ENCODE data around the gene C10orf143. TPM values are rescaled to one million over a fixed set of nuclear protein-coding genes. Genes with fewer than 3 reads are reported as not detected.

Gene C10orf143
- total and polyA plus RNA-seq, 4 donors = 3.0 to 9.0 (median 4.8) TPM

DNA sequence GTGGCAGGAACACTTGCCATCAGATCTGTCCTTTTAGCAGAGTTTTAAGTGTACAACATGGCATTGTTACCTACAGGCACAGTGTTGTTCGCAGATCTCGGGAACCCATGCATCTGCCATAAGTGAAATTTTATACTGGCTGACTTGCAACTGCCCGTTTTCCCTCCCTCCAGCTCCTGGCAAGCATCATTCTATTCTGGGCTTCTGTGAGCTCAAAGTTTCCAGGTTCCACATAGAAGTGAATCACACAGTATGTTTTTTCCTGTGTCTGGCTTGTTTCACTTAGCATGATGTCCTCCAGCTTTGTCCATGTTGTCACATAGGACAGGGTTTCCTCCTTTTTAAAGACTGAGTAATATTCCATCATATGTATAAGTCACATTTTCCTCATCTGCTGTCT is 56.6 kb downstream of the C10orf143 start:
- ATAC-seq (ENCODE audit: insufficient read depth, low FRiP score) (no peak), DNase-seq (no peak)
- Histone ChIP-seq H3K27ac (ENCODE audit: low read depth in 1 of 2, low read length in 1 of 2) (no peak overlapping the region), H3K9ac (ENCODE audit: insufficient read depth in 1 of 2, low read length in 2 of 2) (no peak overlapping the region), H3K4me1 (ENCODE audit: control insufficient read depth in 5 of 5, insufficient read depth in 5 of 5, low read length in 5 of 5) (no peaks in the 10 kb centered on the region), H3K36me3 (ENCODE audit: control insufficient read depth in 4 of 4, insufficient read depth in 4 of 4, low read length in 4 of 4) (no peaks in the 10 kb centered on the region), H3K27me3 (ENCODE audit: control insufficient read depth in 3 of 3, insufficient read depth in 3 of 3, low read length in 2 of 3) (no peaks in the 10 kb centered on the region), H3K9me3 (ENCODE audit: control insufficient read depth in 4 of 4, insufficient read depth in 3 of 4, low read length in 3 of 4) (peaks cover 0 to 9% (median 0%) of the 10 kb centered on the region in 4 donors), H3K4me3 (no peak overlapping the region)
- WGBS, 2 donors = 92% methylated on average over 3 of the region's 3 CpGs
- TF ChIP-seq, protein P1, sequence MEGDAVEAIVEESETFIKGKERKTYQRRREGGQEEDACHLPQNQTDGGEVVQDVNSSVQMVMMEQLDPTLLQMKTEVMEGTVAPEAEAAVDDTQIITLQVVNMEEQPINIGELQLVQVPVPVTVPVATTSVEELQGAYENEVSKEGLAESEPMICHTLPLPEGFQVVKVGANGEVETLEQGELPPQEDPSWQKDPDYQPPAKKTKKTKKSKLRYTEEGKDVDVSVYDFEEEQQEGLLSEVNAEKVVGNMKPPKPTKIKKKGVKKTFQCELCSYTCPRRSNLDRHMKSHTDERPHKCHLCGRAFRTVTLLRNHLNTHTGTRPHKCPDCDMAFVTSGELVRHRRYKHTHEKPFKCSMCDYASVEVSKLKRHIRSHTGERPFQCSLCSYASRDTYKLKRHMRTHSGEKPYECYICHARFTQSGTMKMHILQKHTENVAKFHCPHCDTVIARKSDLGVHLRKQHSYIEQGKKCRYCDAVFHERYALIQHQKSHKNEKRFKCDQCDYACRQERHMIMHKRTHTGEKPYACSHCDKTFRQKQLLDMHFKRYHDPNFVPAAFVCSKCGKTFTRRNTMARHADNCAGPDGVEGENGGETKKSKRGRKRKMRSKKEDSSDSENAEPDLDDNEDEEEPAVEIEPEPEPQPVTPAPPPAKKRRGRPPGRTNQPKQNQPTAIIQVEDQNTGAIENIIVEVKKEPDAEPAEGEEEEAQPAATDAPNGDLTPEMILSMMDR (IDR thresholded peaks at IDR 0.05; ENCODE audit: control extremely low read depth, extremely low read depth) = no peak

DNA sequence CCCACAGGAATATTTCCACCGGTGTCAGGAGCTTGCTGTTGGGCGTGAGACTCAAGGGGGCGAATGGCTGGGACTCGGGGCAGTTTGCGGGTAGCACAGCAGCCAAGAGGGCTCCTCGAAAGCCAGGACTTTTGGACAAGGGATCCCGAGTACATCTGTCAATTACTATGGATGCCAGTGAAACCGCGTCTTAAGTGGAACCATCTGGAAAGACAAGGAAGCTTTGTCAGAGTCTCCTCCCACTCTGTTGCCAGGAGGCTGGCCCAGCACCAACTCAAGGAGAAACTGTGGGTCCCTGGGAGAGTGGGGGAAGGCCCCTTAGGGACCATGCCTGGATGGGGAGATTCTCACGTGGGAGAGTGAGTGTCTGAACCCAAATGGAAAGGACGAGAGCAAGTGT is 57.1 kb downstream of the C10orf143 start:
- TF ChIP-seq, protein P1 (IDR thresholded peaks at IDR 0.05; ENCODE audit: control extremely low read depth, extremely low read depth) = no peak
- H3K27me3 ChIP-seq (ENCODE audit: control insufficient read depth in 3 of 3, insufficient read depth in 3 of 3, low read length in 2 of 3) = no peaks in the 10 kb centered on the region
- H3K27ac ChIP-seq (ENCODE audit: low read depth in 1 of 2, low read length in 1 of 2) = no peak overlapping the region
- no peak overlapping the region for H3K9ac ChIP-seq (ENCODE audit: insufficient read depth in 1 of 2, low read length in 2 of 2)
- no peaks in the 10 kb centered on the region for H3K36me3 ChIP-seq (ENCODE audit: control insufficient read depth in 4 of 4, insufficient read depth in 4 of 4, low read length in 4 of 4)
- H3K9me3 ChIP-seq (ENCODE audit: control insufficient read depth in 4 of 4, insufficient read depth in 3 of 4, low read length in 3 of 4) = peaks cover 0 to 9% (median 0%) of the 10 kb centered on the region in 4 donors
- 85 to 87% methylated on average over 11 of the region's 11 CpGs for WGBS, 2 donors
- H3K4me1 ChIP-seq (ENCODE audit: control insufficient read depth in 5 of 5, insufficient read depth in 5 of 5, low read length in 5 of 5) = no peaks in the 10 kb centered on the region
- no peak for DNase-seq
- H3K4me3 ChIP-seq = no peak overlapping the region
- ATAC-seq (ENCODE audit: insufficient read depth, low FRiP score) = no peak

DNA sequence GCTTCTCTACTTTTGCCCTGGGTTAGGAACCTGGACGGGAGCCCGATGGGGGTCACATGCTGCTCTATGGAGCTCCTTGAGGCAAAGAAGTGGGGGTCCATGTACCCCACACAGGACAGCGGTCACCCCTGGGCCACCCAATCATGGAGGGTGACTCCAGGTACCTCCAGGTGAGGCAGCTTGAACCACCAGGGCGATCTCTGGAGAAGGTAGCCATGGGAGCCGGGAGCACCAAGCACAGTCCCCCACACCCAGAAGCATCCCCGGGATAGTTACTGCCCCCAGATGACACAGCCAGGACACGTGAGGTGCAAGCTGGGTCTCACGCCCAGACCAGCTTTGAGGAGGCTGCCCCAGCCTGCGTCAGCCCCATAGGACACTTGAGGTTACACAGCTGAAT is 58.4 kb downstream of the C10orf143 start:
- DNase-seq (no peak), ATAC-seq (ENCODE audit: insufficient read depth, low FRiP score) (no peak)
- TF ChIP-seq, protein P1 (IDR thresholded peaks at IDR 0.05; ENCODE audit: control extremely low read depth, extremely low read depth) = no peak
- H3K27me3 ChIP-seq (ENCODE audit: control insufficient read depth in 3 of 3, insufficient read depth in 3 of 3, low read length in 2 of 3) = no peaks in the 10 kb centered on the region
- H3K4me1 ChIP-seq (ENCODE audit: control insufficient read depth in 5 of 5, insufficient read depth in 5 of 5, low read length in 5 of 5) = no peaks in the 10 kb centered on the region
- H3K9me3 ChIP-seq (ENCODE audit: control insufficient read depth in 4 of 4, insufficient read depth in 3 of 4, low read length in 3 of 4) = peaks cover 0 to 9% (median 0%) of the 10 kb centered on the region in 4 donors
- no peak overlapping the region for H3K27ac ChIP-seq (ENCODE audit: low read depth in 1 of 2, low read length in 1 of 2)
- no peak overlapping the region for H3K4me3 ChIP-seq
- H3K36me3 ChIP-seq (ENCODE audit: control insufficient read depth in 4 of 4, insufficient read depth in 4 of 4, low read length in 4 of 4) = no peaks in the 10 kb centered on the region
- H3K9ac ChIP-seq (ENCODE audit: insufficient read depth in 1 of 2, low read length in 2 of 2) = no peak overlapping the region
- 83 to 90% methylated on average over 9 of the region's 9 CpGs for WGBS, 2 donors

DNA sequence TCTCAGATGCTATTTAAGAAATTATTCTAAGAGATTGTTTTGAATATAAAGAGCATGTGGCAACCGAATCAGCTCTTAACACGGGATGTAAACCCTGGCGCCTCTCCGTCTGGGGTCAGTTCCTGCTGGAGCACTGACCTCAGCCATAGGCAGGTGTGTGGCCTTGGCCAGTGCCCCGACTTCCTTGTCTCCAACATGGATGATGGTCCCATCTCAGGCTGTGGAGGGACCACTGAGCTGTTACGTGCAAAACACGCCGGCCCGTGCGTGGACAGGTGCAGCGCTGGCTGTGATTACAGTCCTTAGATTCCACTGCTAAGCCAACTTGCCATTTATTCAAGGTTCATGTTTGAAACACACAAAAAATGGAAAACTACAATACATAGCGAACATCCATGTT is 59.9 kb downstream of the C10orf143 start:
- no peak overlapping the region for H3K9ac ChIP-seq (ENCODE audit: insufficient read depth in 1 of 2, low read length in 2 of 2)
- H3K27me3 ChIP-seq (ENCODE audit: control insufficient read depth in 3 of 3, insufficient read depth in 3 of 3, low read length in 2 of 3) = no peaks in the 10 kb centered on the region
- DNase-seq = no peak
- H3K36me3 ChIP-seq (ENCODE audit: control insufficient read depth in 4 of 4, insufficient read depth in 4 of 4, low read length in 4 of 4) = no peaks in the 10 kb centered on the region
- 83 to 88% methylated on average over 12 of the region's 12 CpGs for WGBS, 2 donors
- ATAC-seq (ENCODE audit: insufficient read depth, low FRiP score) = no peak
- H3K9me3 ChIP-seq (ENCODE audit: control insufficient read depth in 4 of 4, insufficient read depth in 3 of 4, low read length in 3 of 4) = peaks cover 0 to 6% (median 0%) of the 10 kb centered on the region in 4 donors
- TF ChIP-seq, protein P1 (IDR thresholded peaks at IDR 0.05; ENCODE audit: control extremely low read depth, extremely low read depth) = no peak
- H3K4me3 ChIP-seq = no peak overlapping the region
- H3K27ac ChIP-seq (ENCODE audit: low read depth in 1 of 2, low read length in 1 of 2) = no peak overlapping the region
- H3K4me1 ChIP-seq (ENCODE audit: control insufficient read depth in 5 of 5, insufficient read depth in 5 of 5, low read length in 5 of 5) = no peaks in the 10 kb centered on the region
